SK-N-SH treated with all-trans-retinoic acid at 6 μM for 48 hours (cell line): ENCODE measurements around the gene ASPN.

Experiments
- ATAC-seq: fragments of 200-7000 bp; cut with Tn5 transposase; 3 replicates; pipeline ENCODE4 v1.9.1; 2020; ENCODE audit warnings: mild to moderate bottlenecking, moderate library complexity
- ARNTL ChIP-seq: fragments of 450-650 bp; formaldehyde crosslinking; IDR thresholded peaks from 2 replicates; pipeline ENCODE4 v1.5.0; 2020; ENCODE audit warnings: low read depth, mild to moderate bottlenecking, moderate library complexity, borderline replicate concordance
- BACH2 ChIP-seq: fragments of 250-450 bp; sonication (Bioruptor Pico); IDR thresholded peaks from 2 replicates; pipeline ENCODE4 v1.9.0; 2021; ENCODE audit warnings: mild to moderate bottlenecking, borderline replicate concordance
- CSDC2 ChIP-seq: fragments of 250-450 bp; sonication (Bioruptor Pico); IDR thresholded peaks from 2 replicates; pipeline ENCODE4 v1.5.0; 2020; ENCODE audit warnings: mild to moderate bottlenecking, moderate library complexity
- ESRRG ChIP-seq: fragments of 250-450 bp; sonication (Bioruptor Pico); IDR thresholded peaks from 2 replicates; pipeline ENCODE4 v1.6.1; 2021; ENCODE audit warnings: mild to moderate bottlenecking
- GLIS3 ChIP-seq: fragments of 250-450 bp; sonication (Bioruptor Pico); IDR thresholded peaks from 2 replicates; pipeline ENCODE4 v1.5.0; 2020; ENCODE audit warnings: mild to moderate bottlenecking, moderate library complexity
- ISL1 ChIP-seq: fragments of 250-450 bp; sonication (Bioruptor Pico); IDR thresholded peaks from 2 replicates; pipeline ENCODE4 v2.1.2; 2022; ENCODE audit warnings: mild to moderate bottlenecking, moderate library complexity
- PPARA ChIP-seq: fragments of 250-450 bp; sonication (Bioruptor Pico); IDR thresholded peaks from 2 replicates; pipeline ENCODE4 v1.5.0; 2020; ENCODE audit warnings: mild to moderate bottlenecking, borderline replicate concordance
- RARB ChIP-seq: fragments of 250-450 bp; sonication (Bioruptor Pico); IDR thresholded peaks from 2 replicates; pipeline ENCODE4 v1.8.0; 2021; ENCODE audit warnings: mild to moderate bottlenecking, moderate library complexity
- SNAI2 ChIP-seq: fragments of 250-450 bp; sonication (Bioruptor Pico); IDR thresholded peaks from 2 replicates; pipeline ENCODE4 v1.5.0; 2020; ENCODE audit warnings: mild to moderate bottlenecking, moderate library complexity
- TOX ChIP-seq: fragments of 250-450 bp; sonication (Bioruptor Pico); IDR thresholded peaks from 2 replicates; pipeline ENCODE4 v1.8.0; 2021; ENCODE audit warnings: mild to moderate bottlenecking, moderate library complexity, borderline replicate concordance
- ZC3H10 ChIP-seq: fragments of 250-450 bp; sonication (Bioruptor Pico); IDR thresholded peaks from 2 replicates; pipeline ENCODE4 v1.5.1; 2021; ENCODE audit warnings: mild to moderate bottlenecking, moderate library complexity
- ZFP3 ChIP-seq: fragments of 250-450 bp; sonication (Bioruptor Pico); IDR thresholded peaks from 2 replicates; pipeline ENCODE4 v1.5.0; 2020; ENCODE audit warnings: mild to moderate bottlenecking, moderate library complexity
- ZFP30 ChIP-seq: fragments of 450-650 bp; formaldehyde crosslinking; IDR thresholded peaks from 2 replicates; pipeline ENCODE4 v1.5.0; 2022; ENCODE audit warnings: mild to moderate bottlenecking, moderate library complexity
- ZNF565 ChIP-seq: fragments of 450-650 bp; formaldehyde crosslinking; conservative IDR thresholded peaks from 2 replicates; pipeline ENCODE4 v1.5.0; 2020; ENCODE audit warnings: low read depth, mild to moderate bottlenecking, moderate library complexity
- ZNF8 ChIP-seq: fragments of 450-650 bp; formaldehyde crosslinking; IDR thresholded peaks from 2 replicates; pipeline ENCODE4 v1.5.0; 2020; ENCODE audit warnings: mild to moderate bottlenecking, moderate library complexity
- TF ChIP-seq, protein P1 (sequence below): fragments of 250-450 bp; sonication (Bioruptor Pico); IDR thresholded peaks from 2 replicates; pipeline ENCODE4 v1.5.1; 2020; ENCODE audit warnings: low read depth, mild to moderate bottlenecking, moderate library complexity
- TF ChIP-seq, protein P2 (sequence below): fragments of 250-450 bp; sonication (Bioruptor Pico); IDR thresholded peaks from 2 replicates; pipeline ENCODE4 v1.8.0; 2021; ENCODE audit warnings: low read depth, mild to moderate bottlenecking, moderate library complexity, borderline replicate concordance
- TF ChIP-seq, protein P3 (sequence below): fragments of 250-450 bp; sonication (Bioruptor Pico); IDR thresholded peaks from 2 replicates; pipeline ENCODE4 v1.5.0; 2020; ENCODE audit warnings: mild to moderate bottlenecking, moderate library complexity
- TF ChIP-seq, protein P4 (sequence below): fragments of 250-450 bp; sonication (Bioruptor Pico); IDR thresholded peaks from 2 replicates; pipeline ENCODE4 v1.5.1; 2021; ENCODE audit warnings: mild to moderate bottlenecking, moderate library complexity
- TF ChIP-seq, protein P5 (sequence below): fragments of 250-450 bp; sonication (Bioruptor Pico); IDR thresholded peaks from 2 replicates; pipeline ENCODE4 v1.8.0; 2020; ENCODE audit warnings: mild to moderate bottlenecking, moderate library complexity, borderline replicate concordance

Gene ASPN

DNA sequence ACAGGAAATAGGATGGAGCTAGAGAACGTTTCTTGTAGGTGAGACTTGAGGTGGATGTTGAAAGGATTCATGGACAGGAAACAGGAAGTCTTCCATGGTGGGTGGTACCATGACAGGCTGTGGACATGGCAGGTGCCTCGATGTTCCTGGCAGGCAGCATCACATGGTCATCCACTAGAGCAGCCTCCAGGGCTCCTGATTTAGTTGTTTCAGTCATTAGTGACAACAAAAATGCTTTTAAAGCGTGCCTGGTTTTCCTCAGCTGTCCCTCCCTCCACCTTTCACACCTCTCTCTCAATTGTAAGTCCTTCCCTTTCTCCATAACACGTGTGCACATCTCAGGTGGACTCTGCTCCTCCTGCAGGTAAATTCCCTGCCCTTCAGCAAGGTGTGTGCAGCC, 25.2 kb upstream of the ASPN start:
- 0 out of 2 replicates have a peak, but pooled peaks have one; percentile 13 for TF ChIP-seq ISL1
- TF ChIP-seq ZNF565 (CRISPR knock-in tag): no peak
- TF ChIP-seq ZFP30 (CRISPR knock-in tag): no peak
- no peak for TF ChIP-seq TOX (CRISPR knock-in tag)
- TF ChIP-seq, protein P1, sequence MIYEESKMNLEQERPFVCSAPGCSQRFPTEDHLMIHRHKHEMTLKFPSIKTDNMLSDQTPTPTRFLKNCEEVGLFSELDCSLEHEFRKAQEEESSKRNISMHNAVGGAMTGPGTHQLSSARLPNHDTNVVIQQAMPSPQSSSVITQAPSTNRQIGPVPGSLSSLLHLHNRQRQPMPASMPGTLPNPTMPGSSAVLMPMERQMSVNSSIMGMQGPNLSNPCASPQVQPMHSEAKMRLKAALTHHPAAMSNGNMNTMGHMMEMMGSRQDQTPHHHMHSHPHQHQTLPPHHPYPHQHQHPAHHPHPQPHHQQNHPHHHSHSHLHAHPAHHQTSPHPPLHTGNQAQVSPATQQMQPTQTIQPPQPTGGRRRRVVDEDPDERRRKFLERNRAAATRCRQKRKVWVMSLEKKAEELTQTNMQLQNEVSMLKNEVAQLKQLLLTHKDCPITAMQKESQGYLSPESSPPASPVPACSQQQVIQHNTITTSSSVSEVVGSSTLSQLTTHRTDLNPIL: no peak

DNA sequence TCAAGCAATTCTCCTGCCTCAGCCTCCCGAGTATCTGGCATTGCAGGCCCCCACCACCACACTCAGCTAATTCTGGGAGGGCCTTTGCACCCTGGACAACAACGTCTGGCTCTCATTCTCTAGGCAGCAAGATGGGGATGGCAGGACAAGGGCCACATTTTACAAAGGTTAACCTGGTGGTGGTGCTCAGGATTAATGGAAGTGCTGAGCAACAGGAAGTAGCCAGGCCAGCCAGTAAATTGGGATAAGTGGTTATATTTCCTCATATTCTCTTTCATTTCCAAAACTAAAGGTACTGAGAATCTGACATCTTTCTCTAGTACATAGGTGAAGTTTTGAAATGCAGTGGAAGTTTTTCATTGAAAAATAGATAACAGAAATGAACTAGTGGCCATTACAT, 24.7 kb upstream of the ASPN start:
- TF ChIP-seq ZC3H10 (CRISPR knock-in tag) (no peak), GLIS3 (CRISPR knock-in tag) (no peak), TOX (CRISPR knock-in tag) (no peak), ZNF8 (no peak)
- TF ChIP-seq, protein P2, sequence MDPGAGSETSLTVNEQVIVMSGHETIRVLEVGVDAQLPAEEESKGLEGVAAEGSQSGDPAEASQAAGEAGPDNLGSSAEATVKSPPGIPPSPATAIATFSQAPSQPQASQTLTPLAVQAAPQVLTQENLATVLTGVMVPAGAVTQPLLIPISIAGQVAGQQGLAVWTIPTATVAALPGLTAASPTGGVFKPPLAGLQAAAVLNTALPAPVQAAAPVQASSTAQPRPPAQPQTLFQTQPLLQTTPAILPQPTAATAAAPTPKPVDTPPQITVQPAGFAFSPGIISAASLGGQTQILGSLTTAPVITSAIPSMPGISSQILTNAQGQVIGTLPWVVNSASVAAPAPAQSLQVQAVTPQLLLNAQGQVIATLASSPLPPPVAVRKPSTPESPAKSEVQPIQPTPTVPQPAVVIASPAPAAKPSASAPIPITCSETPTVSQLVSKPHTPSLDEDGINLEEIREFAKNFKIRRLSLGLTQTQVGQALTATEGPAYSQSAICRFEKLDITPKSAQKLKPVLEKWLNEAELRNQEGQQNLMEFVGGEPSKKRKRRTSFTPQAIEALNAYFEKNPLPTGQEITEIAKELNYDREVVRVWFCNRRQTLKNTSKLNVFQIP: no peak
- no peak for ATAC-seq

More for the DNA sequence above, 25.2 kb upstream of the ASPN start:
- ATAC-seq: no peak

DNA sequence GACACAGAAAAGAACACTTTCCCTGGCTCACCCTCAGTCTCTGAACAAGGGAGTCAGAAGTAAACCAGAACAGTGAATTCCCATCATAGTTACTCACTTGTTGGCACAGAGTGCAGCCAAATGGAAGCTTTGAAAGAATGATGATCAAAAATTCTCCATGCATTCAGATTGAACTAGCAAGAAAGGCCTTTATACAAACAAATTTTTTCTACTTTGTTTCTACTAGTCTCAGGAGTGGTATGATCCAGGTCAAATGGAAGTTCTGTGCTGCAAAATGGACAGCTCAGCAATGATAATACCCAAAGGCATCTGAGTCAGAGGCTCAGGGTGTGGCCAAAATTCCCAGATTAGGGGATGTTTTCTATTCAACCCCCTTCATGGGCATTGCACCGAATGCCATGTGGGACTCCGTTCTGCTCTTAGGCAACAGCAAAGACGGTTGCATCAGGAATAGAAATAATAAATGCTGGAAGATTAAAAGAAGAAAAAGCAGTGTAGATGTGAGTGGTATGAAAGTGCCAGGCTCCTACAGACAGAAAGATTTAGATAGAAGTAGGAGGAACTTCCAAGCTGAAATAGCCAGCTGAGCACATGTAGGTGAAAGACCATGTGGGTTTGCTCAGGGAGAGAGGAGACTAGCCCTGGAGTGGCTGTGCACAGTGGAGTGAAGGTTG, 24.0 kb upstream of the ASPN start:
- TF ChIP-seq RARB (no peak), ZFP3 (no peak), ESRRG (no peak), ZNF8 (no peak), ISL1 (peak; percentile 30), PPARA (CRISPR knock-in tag) (no peak)
- TF ChIP-seq, protein P3, sequence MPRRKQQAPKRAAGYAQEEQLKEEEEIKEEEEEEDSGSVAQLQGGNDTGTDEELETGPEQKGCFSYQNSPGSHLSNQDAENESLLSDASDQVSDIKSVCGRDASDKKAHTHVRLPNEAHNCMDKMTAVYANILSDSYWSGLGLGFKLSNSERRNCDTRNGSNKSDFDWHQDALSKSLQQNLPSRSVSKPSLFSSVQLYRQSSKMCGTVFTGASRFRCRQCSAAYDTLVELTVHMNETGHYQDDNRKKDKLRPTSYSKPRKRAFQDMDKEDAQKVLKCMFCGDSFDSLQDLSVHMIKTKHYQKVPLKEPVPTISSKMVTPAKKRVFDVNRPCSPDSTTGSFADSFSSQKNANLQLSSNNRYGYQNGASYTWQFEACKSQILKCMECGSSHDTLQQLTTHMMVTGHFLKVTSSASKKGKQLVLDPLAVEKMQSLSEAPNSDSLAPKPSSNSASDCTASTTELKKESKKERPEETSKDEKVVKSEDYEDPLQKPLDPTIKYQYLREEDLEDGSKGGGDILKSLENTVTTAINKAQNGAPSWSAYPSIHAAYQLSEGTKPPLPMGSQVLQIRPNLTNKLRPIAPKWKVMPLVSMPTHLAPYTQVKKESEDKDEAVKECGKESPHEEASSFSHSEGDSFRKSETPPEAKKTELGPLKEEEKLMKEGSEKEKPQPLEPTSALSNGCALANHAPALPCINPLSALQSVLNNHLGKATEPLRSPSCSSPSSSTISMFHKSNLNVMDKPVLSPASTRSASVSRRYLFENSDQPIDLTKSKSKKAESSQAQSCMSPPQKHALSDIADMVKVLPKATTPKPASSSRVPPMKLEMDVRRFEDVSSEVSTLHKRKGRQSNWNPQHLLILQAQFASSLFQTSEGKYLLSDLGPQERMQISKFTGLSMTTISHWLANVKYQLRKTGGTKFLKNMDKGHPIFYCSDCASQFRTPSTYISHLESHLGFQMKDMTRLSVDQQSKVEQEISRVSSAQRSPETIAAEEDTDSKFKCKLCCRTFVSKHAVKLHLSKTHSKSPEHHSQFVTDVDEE (CRISPR knock-in tag): no peak
- TF ChIP-seq, protein P2: no peak

DNA sequence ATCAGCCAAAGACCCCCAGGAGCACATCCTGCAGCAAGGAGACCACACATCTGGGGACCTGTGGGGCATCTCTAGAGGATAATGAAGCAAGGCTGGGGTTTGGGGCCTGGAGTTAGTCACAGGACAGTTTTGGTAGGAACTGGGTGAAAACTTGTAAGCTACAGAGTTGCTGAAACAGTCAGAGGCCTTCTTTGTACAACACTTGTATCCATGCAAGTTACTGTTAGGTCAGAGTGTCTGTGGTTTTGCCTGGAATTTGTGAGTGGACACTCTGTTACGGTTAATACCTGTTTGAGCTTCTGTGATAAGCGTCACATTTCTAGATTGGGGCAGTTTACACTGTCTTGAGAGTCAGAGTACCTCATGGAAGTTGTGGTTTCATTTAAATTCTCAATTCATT, 22.6 kb upstream of the ASPN start:
- no peak for ATAC-seq
- TF ChIP-seq, protein P4, sequence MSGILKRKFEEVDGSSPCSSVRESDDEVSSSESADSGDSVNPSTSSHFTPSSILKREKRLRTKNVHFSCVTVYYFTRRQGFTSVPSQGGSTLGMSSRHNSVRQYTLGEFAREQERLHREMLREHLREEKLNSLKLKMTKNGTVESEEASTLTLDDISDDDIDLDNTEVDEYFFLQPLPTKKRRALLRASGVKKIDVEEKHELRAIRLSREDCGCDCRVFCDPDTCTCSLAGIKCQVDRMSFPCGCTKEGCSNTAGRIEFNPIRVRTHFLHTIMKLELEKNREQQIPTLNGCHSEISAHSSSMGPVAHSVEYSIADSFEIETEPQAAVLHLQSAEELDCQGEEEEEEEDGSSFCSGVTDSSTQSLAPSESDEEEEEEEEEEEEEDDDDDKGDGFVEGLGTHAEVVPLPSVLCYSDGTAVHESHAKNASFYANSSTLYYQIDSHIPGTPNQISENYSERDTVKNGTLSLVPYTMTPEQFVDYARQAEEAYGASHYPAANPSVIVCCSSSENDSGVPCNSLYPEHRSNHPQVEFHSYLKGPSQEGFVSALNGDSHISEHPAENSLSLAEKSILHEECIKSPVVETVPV (CRISPR knock-in tag): no peak
- TF ChIP-seq ZC3H10 (CRISPR knock-in tag) (no peak), ZFP3 (no peak), TOX (CRISPR knock-in tag) (no peak), ZNF8 (no peak), BACH2 (no peak), RARB (no peak), ESRRG (no peak), ARNTL (no peak), CSDC2 (CRISPR knock-in tag) (no peak), ZNF565 (CRISPR knock-in tag) (no peak), GLIS3 (CRISPR knock-in tag) (no peak), ISL1 (no peak), SNAI2 (CRISPR knock-in tag) (no peak)
- TF ChIP-seq, protein P2: no peak
- TF ChIP-seq, protein P5, sequence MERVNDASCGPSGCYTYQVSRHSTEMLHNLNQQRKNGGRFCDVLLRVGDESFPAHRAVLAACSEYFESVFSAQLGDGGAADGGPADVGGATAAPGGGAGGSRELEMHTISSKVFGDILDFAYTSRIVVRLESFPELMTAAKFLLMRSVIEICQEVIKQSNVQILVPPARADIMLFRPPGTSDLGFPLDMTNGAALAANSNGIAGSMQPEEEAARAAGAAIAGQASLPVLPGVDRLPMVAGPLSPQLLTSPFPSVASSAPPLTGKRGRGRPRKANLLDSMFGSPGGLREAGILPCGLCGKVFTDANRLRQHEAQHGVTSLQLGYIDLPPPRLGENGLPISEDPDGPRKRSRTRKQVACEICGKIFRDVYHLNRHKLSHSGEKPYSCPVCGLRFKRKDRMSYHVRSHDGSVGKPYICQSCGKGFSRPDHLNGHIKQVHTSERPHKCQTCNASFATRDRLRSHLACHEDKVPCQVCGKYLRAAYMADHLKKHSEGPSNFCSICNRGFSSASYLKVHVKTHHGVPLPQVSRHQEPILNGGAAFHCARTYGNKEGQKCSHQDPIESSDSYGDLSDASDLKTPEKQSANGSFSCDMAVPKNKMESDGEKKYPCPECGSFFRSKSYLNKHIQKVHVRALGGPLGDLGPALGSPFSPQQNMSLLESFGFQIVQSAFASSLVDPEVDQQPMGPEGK: no peak
- TF ChIP-seq, protein P1: no peak

More for the DNA sequence above, 24.0 kb upstream of the ASPN start:
- peak; percentile 89 for ATAC-seq
